GM19240 (cell line): Measurements from ENCODE around the gene LENG1.
A peak's percentile ranks its signal among the peaks of the same experiment; 100 is the strongest.

ENCODE experiments used
- DNase-seq: peaks from one replicate; pipeline ENCODE4 v3.0.0; 2011; ENCODE audit warnings: low spot score; ENCODE audit not compliant: insufficient read length

LENG1 gene

GRCh38 chr19:54165222-54165621 is 5.7 kb upstream of the LENG1 start:
- no peak for DNase-seq

GRCh38 chr19:54164369-54165068 is 5.0 kb upstream of the LENG1 start:
- no peak for DNase-seq

- no peak for DNase-seq
These were observed 3.4 kb upstream of the LENG1 start for GRCh38 chr19:54162884-54163283.

GRCh38 chr19:54162241-54162805 is 2.8 kb upstream of the LENG1 start:
- DNase-seq = peak; percentile 55

GRCh38 chr19:54160854-54161253 is 1.3 kb upstream of the LENG1 start:
- DNase-seq = no peak

- no peak for DNase-seq
These were observed 776 bp upstream of the LENG1 start for GRCh38 chr19:54160182-54160811.

GRCh38 chr19:54158812-54159351 is 639 bp downstream of the LENG1 start:
- DNase-seq = peak; percentile 36

GRCh38 chr19:54156953-54157352 is 2.6 kb downstream of the LENG1 start:
- DNase-seq = no peak

GRCh38 chr19:54156490-54156889 is 3.0 kb downstream of the LENG1 start:
- DNase-seq = no peak

- no peak for DNase-seq
These were observed 3.8 kb downstream of the LENG1 start for GRCh38 chr19:54155694-54156093.

- no peak for DNase-seq
These were observed 4.7 kb downstream of the LENG1 start for GRCh38 chr19:54154603-54155345.

GRCh38 chr19:54153731-54154326 is 5.7 kb downstream of the LENG1 start:
- DNase-seq = no peak

- no peak for DNase-seq
These were observed 6.5 kb downstream of the LENG1 start for GRCh38 chr19:54152878-54153524.

- DNase-seq = no peak
These were observed 7.3 kb downstream of the LENG1 start for GRCh38 chr19:54152267-54152666.

GRCh38 chr19:54151362-54152035 is 8.0 kb downstream of the LENG1 start:
- no peak for DNase-seq

- no peak for DNase-seq
These were observed 10.3 kb downstream of the LENG1 start for GRCh38 chr19:54149021-54149812.

GRCh38 chr19:54148158-54148557 is 11.4 kb downstream of the LENG1 start:
- no peak for DNase-seq

- no peak for DNase-seq
These were observed 11.8 kb downstream of the LENG1 start for GRCh38 chr19:54147676-54148075.

- no peak for DNase-seq
These were observed 13.9 kb downstream of the LENG1 start for GRCh38 chr19:54145541-54146158.
